SK-N-SH (cell line): ENCODE measurements around the gene CRAT. TPM values are rescaled to one million over a fixed set of nuclear protein-coding genes. Genes with fewer than 3 reads are reported as not detected.

ENCODE experiments used
- CTCF ChIA-PET: fragments of 300-600, 350-600 bp; formaldehyde crosslinking; extraction: SDS; loops from one replicate; lab custom pipeline; 2021; lab: Yijun Ruan, JAX
- POLR2A ChIA-PET: fragments of 350-600 bp; sonication (Branson Sonifier 250); formaldehyde crosslinking; extraction: SDS; loops from one replicate; lab custom pipeline; 2020; ENCODE audit warnings: antibody characterized with exemption, inconsistent platforms; lab: Yijun Ruan, JAX
- DNase-seq: peaks from one replicate; pipeline ENCODE4 v3.0.0; 2012
- H2AFZ ChIP-seq: fragments of 200-600 bp; sonication (generic); 2 replicates; pipeline ENCODE4 v1.8.1; 2016; ENCODE audit warnings: antibody characterized with exemption, mild to moderate bottlenecking, low read depth
- H3F3A ChIP-seq: fragments of 200-600 bp; sonication (generic); replicated peaks from 2 replicates; pipeline ENCODE3; 2016; ENCODE audit warnings: antibody characterized with exemption, mild to moderate bottlenecking; ENCODE audit not compliant: insufficient read depth
- H3K27ac ChIP-seq, 2 experiments: fragments of 200-500 bp in 1 of 2; fragments of 200-600 bp in 1 of 2; sonication (Bioruptor generic) in 1 of 2; sonication (generic), shearing (Covaris generic) in 1 of 2; 2 replicates each; pipeline versions ENCODE4 v1.5.1 to v1.6.1; 2014 to 2016; ENCODE audit warnings: low read depth in 2 of 2, inconsistent platforms in 1 of 2, low read length in 1 of 2, mild to moderate bottlenecking in 1 of 2, mixed read lengths in 1 of 2
- H3K27me3 ChIP-seq: fragments of 200-600 bp; sonication (generic), shearing (Covaris generic); 2 replicates; pipeline ENCODE4 v1.6.1; 2016; ENCODE audit warnings: mixed run types; ENCODE audit not compliant: insufficient read depth
- H3K36me3 ChIP-seq, 2 experiments: fragments of 200-500 bp in 1 of 2; fragments of 200-600 bp in 1 of 2; sonication (Bioruptor generic) in 1 of 2; sonication (generic) in 1 of 2; replicated peaks in 1 of 2; 2 replicates each; pipeline versions ENCODE3 to v1.5.1; 2014 to 2016; ENCODE audit warnings: low read length in 1 of 2, mild to moderate bottlenecking in 1 of 2; ENCODE audit not compliant: insufficient read depth in 2 of 2, control insufficient read depth in 1 of 2
- H3K4me1 ChIP-seq, 2 experiments: fragments of 200-500 bp in 1 of 2; fragments of 200-600 bp in 1 of 2; sonication (Bioruptor generic) in 1 of 2; sonication (generic), shearing (Covaris generic) in 1 of 2; 2 replicates each; pipeline versions ENCODE4 v1.5.1 to v1.6.1; 2014 to 2016; ENCODE audit warnings: low read depth in 1 of 2, low read length in 1 of 2, mixed run types in 1 of 2; ENCODE audit not compliant: insufficient read depth in 2 of 2, control insufficient read depth in 1 of 2
- H3K4me2 ChIP-seq: fragments of 200-600 bp; sonication (generic), shearing (Covaris generic); 2 replicates; pipeline ENCODE4 v1.6.1; 2017; ENCODE audit warnings: mixed run types
- H3K4me3 ChIP-seq, 2 experiments: fragments of 200-500 bp in 1 of 2; fragments of 200-600 bp in 1 of 2; sonication (Bioruptor generic) in 1 of 2; sonication (generic), shearing (Covaris generic) in 1 of 2; 2 replicates each; pipeline versions ENCODE4 v1.5.1 to v1.8.1; 2014 to 2016; ENCODE audit warnings: low read depth in 2 of 2, inconsistent platforms in 1 of 2, low read length in 1 of 2, mild to moderate bottlenecking in 1 of 2, mixed read lengths in 1 of 2, moderate library complexity in 1 of 2
- H3K79me2 ChIP-seq: fragments of 200-600 bp; sonication (generic); 2 replicates; pipeline ENCODE4 v1.8.1; 2017; ENCODE audit warnings: mild to moderate bottlenecking; ENCODE audit not compliant: insufficient read depth
- H3K9ac ChIP-seq: fragments of 200-600 bp; sonication (generic); 2 replicates; pipeline ENCODE4 v1.6.1; 2017; ENCODE audit warnings: mixed run types
- H3K9me2 ChIP-seq: fragments of 200-600 bp; sonication (generic); 2 replicates; pipeline ENCODE4 v1.6.1; 2017; ENCODE audit warnings: mixed run types
- H3K9me3 ChIP-seq: fragments of 200-600 bp; sonication (generic); 2 replicates; pipeline ENCODE4 v1.6.1; 2017; ENCODE audit warnings: mixed run types, mild to moderate bottlenecking, moderate library complexity
- H4K20me1 ChIP-seq: fragments of 200-600 bp; sonication (generic); 2 replicates; pipeline ENCODE4 v1.6.1; 2017; ENCODE audit warnings: mild to moderate bottlenecking, mixed run types; ENCODE audit not compliant: insufficient read depth
- FOXJ3 ChIP-seq: sonication (generic); formaldehyde crosslinking; IDR thresholded peaks from 2 replicates; pipeline ENCODE4 v1.5.1; 2020; ENCODE audit warnings: mild to moderate bottlenecking, missing genetic modification reagents
- GABPA ChIP-seq: IDR thresholded peaks from 2 replicates; pipeline ENCODE4 v1.4.0; 2012; ENCODE audit warnings: low read depth, mild to moderate bottlenecking
- JUND ChIP-seq: IDR thresholded peaks from 2 replicates; pipeline ENCODE4 v1.4.0; 2012
- MEF2A ChIP-seq: IDR thresholded peaks from 2 replicates; pipeline ENCODE4 v1.4.0; 2012; ENCODE audit warnings: low read depth, borderline replicate concordance
- MXI1 ChIP-seq: IDR thresholded peaks from 2 replicates; pipeline ENCODE4 v1.6.1; 2012; ENCODE audit warnings: mild to moderate bottlenecking, low read depth, low read length, improper control_type of control experiment
- NFIC ChIP-seq: IDR thresholded peaks from 2 replicates; pipeline ENCODE4 v1.4.0; 2012; ENCODE audit warnings: borderline replicate concordance
- POLR2AphosphoS5 ChIP-seq: IDR thresholded peaks from 2 replicates; pipeline ENCODE4 v1.6.1; 2012; ENCODE audit warnings: low read depth, low read length
- RAD21 ChIP-seq: IDR thresholded peaks from 2 replicates; pipeline ENCODE4 v1.6.1; 2012; ENCODE audit warnings: mild to moderate bottlenecking, low read length
- RXRA ChIP-seq: IDR thresholded peaks from 2 replicates; pipeline ENCODE4 v1.4.0; 2012; ENCODE audit warnings: low read depth, mild to moderate bottlenecking, borderline replicate concordance
- SIN3A ChIP-seq: IDR thresholded peaks from 2 replicates; pipeline ENCODE4 v1.6.1; 2012; ENCODE audit warnings: low read depth, mild to moderate bottlenecking, low read length, moderate library complexity, borderline replicate concordance
- SMC3 ChIP-seq: IDR thresholded peaks from 2 replicates; pipeline ENCODE4 v1.6.1; 2012; ENCODE audit warnings: low read depth, low read length, improper control_type of control experiment
- TCF12 ChIP-seq: IDR thresholded peaks from 2 replicates; pipeline ENCODE4 v1.4.0; 2012
- USF1 ChIP-seq: IDR thresholded peaks from 2 replicates; pipeline ENCODE4 v1.4.0; 2012; ENCODE audit warnings: low read depth, borderline replicate concordance
- WGBS: methylation state at CpG from one replicate; pipeline ENCODE4 v1.1.6; 2017; ENCODE audit warnings: low lambda C conversion rate; 5-methylcytosine and 5-hydroxymethylcytosine counted together
- polyA plus RNA-seq, 3 experiments: library from polyadenylated mRNA; depleted of rRNA; stranded (reverse); fragments of >200 nt; gene quantifications; 2 replicates each; pipeline ENCODE4 v1.2.3, GENCODE V29; 2012
- TF ChIP-seq, protein P1 (sequence below): fragments of 200-600 bp; sonication (generic); IDR thresholded peaks from 2 replicates; pipeline ENCODE4 v1.6.1; 2017; ENCODE audit warnings: antibody characterized with exemption, mild to moderate bottlenecking, moderate library complexity
- TF ChIP-seq, protein P2 (sequence below): IDR thresholded peaks from 2 replicates; pipeline ENCODE4; 2012

Gene CRAT
- polyA plus RNA-seq, 1 of the 3 experiments (the other 2 are of a cell fraction): 44.5 TPM

GRCh38 chr9:129121483-129121882 lies 10.9 kb upstream of the CRAT start:
- Histone ChIP-seq H3K9me3 (no peaks in the 10 kb centered on the region), H3K79me2 (peaks cover 50% of the 10 kb centered on the region), H3F3A (peaks cover 4% of the 10 kb centered on the region), H4K20me1 (no peaks in the 10 kb centered on the region), H3K9me2 (no peaks in the 10 kb centered on the region), H2AFZ (no peak overlapping the region), H3K27ac (peak overlapping the region; percentile 1 to 59; a peak in 3 of 4 replicates), H3K27me3 (no peaks in the 10 kb centered on the region), H3K4me1 (peaks cover 2 to 15% of the 10 kb centered on the region in 2 experiments; a peak in 3 of 4 replicates), H3K4me3 (no peak overlapping the region), H3K4me2 (peak overlapping the region; percentile 25; the same call in 1 of the 2 replicates), H3K9ac (peak overlapping the region; percentile 39; the same call in 1 of the 2 replicates), H3K36me3 (peaks cover 7 to 9% of the 10 kb centered on the region in 2 experiments)
- no peak for DNase-seq
- 56% methylated on average over 3 of the region's 3 CpGs for WGBS
- no peak for TF ChIP-seq RXRA
- TF ChIP-seq MEF2A: no peak
- TF ChIP-seq, protein P1, sequence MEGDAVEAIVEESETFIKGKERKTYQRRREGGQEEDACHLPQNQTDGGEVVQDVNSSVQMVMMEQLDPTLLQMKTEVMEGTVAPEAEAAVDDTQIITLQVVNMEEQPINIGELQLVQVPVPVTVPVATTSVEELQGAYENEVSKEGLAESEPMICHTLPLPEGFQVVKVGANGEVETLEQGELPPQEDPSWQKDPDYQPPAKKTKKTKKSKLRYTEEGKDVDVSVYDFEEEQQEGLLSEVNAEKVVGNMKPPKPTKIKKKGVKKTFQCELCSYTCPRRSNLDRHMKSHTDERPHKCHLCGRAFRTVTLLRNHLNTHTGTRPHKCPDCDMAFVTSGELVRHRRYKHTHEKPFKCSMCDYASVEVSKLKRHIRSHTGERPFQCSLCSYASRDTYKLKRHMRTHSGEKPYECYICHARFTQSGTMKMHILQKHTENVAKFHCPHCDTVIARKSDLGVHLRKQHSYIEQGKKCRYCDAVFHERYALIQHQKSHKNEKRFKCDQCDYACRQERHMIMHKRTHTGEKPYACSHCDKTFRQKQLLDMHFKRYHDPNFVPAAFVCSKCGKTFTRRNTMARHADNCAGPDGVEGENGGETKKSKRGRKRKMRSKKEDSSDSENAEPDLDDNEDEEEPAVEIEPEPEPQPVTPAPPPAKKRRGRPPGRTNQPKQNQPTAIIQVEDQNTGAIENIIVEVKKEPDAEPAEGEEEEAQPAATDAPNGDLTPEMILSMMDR: no peak
- no peak for TF ChIP-seq JUND
- no peak for TF ChIP-seq MXI1
- peak; percentile 43; the same call in 1 of the 2 replicates for TF ChIP-seq TCF12
- TF ChIP-seq GABPA: no peak
- TF ChIP-seq POLR2AphosphoS5: no peak
- no peak for TF ChIP-seq USF1
- no peak for TF ChIP-seq FOXJ3 (CRISPR knock-in tag)
- TF ChIP-seq NFIC: peak; percentile 28; the same call in 1 of the 2 replicates
- no peak for TF ChIP-seq SMC3
- TF ChIP-seq SIN3A: 0 out of 2 replicates have a peak, but pooled peaks have one; percentile 16
- TF ChIP-seq RAD21: no peak
- TF ChIP-seq, protein P2, sequence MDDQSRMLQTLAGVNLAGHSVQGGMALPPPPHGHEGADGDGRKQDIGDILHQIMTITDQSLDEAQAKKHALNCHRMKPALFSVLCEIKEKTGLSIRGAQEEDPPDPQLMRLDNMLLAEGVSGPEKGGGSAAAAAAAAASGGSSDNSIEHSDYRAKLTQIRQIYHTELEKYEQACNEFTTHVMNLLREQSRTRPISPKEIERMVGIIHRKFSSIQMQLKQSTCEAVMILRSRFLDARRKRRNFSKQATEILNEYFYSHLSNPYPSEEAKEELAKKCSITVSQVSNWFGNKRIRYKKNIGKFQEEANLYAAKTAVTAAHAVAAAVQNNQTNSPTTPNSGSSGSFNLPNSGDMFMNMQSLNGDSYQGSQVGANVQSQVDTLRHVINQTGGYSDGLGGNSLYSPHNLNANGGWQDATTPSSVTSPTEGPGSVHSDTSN: peak; percentile 58; the same call in 1 of the 2 replicates
- POLR2A ChIA-PET: interaction anchor here (0.6 kb wide), 1 partner anchor 205 kb away, joined by 3 read pairs; no protein-coding TSS in a partner anchor
- CTCF ChIA-PET: interaction anchor here (0.5 to 16.0 kb wide), 6 partner anchors 9 to 520 kb away, joined by 3 to 211 read pairs (median 6); partner anchors contain the start of gene C9orf50
